Kidney epithelial cell (primary cell): Measurements from ENCODE around the gene RIPOR2. TPM values are rescaled to one million over a fixed set of nuclear protein-coding genes. Genes with fewer than 3 reads are reported as not detected.
"Not testable (repeated sequence)": the region's sequence is repeated elsewhere in the genome, so short reads cannot be mapped to it uniquely, and the experiment has no call there.

ENCODE experiments used
- DNase-seq: peaks from one replicate; pipeline ENCODE4 v3.0.0-alpha.2; 2010; ENCODE audit warnings: low read depth
- H3K27me3 ChIP-seq: 2 replicates; pipeline ENCODE4 v1.6.0; 2011; ENCODE audit warnings: low read length; ENCODE audit not compliant: control insufficient read depth, insufficient read depth
- H3K36me3 ChIP-seq: 2 replicates; pipeline ENCODE4 v1.5.1; 2011; ENCODE audit warnings: low read length; ENCODE audit not compliant: control insufficient read depth, insufficient read depth
- H3K4me3 ChIP-seq: 2 replicates; pipeline ENCODE4 v1.5.1; 2011; ENCODE audit warnings: low read depth, mild to moderate bottlenecking, control low read depth, low read length
- total RNA-seq: library from RNA; depleted of rRNA; stranded (reverse); fragments of >200 nt; gene quantifications from 2 replicates; pipeline ENCODE4 v1.2.3, GENCODE V29; 2015
- TF ChIP-seq, protein P1 (sequence below): IDR thresholded peaks from 2 replicates; pipeline ENCODE4 v1.5.1; 2011; ENCODE audit warnings: mild to moderate bottlenecking, moderate library complexity, low read length, control low read depth, inconsistent platforms; ENCODE audit not compliant: insufficient read depth, poor library complexity, severe bottlenecking

The RIPOR2 gene
- total RNA-seq, 1 donor from 2014 or later, result 0.79 TPM

GRCh38 chr6:24915641-24916040 is 20.1 kb downstream of the RIPOR2 start:
- TF ChIP-seq, protein P1, sequence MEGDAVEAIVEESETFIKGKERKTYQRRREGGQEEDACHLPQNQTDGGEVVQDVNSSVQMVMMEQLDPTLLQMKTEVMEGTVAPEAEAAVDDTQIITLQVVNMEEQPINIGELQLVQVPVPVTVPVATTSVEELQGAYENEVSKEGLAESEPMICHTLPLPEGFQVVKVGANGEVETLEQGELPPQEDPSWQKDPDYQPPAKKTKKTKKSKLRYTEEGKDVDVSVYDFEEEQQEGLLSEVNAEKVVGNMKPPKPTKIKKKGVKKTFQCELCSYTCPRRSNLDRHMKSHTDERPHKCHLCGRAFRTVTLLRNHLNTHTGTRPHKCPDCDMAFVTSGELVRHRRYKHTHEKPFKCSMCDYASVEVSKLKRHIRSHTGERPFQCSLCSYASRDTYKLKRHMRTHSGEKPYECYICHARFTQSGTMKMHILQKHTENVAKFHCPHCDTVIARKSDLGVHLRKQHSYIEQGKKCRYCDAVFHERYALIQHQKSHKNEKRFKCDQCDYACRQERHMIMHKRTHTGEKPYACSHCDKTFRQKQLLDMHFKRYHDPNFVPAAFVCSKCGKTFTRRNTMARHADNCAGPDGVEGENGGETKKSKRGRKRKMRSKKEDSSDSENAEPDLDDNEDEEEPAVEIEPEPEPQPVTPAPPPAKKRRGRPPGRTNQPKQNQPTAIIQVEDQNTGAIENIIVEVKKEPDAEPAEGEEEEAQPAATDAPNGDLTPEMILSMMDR, result no peak
- Histone ChIP-seq H3K27me3 (peaks cover 23% of the 10 kb centered on the region), H3K36me3 (no peaks in the 10 kb centered on the region), H3K4me3 (no peak overlapping the region)
- no peak for DNase-seq

DNA sequence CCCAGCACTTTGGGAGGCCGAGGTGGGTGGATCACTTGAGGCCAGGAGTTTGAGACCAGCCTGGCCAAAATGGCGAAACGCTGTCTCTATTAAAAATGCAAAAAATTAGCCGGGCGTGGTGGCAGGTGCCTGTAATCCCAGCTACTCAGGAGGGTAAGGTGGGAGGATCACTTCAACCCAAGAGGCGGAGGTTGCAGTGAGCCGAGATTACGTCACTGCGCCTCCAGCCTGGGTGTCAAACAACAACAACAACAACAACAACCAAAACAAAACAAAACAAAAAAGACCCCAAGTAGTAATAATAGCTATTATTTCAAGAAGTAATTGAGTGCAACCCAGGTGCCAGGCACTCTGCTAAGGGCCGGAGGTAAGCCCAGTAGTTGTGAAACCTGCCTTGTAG is 21.7 kb downstream of the RIPOR2 start:
- not testable (repeated sequence) for DNase-seq, H3K4me3 ChIP-seq, H3K36me3 ChIP-seq
- peaks cover 33% of the 10 kb centered on the region for H3K27me3 ChIP-seq

GRCh38 chr6:24911796-24912382 is 23.9 kb downstream of the RIPOR2 start:
- H3K36me3 ChIP-seq, result no peaks in the 10 kb centered on the region
- TF ChIP-seq, protein P1, result no peak
- DNase-seq, result no peak
- peaks cover 33% of the 10 kb centered on the region for H3K27me3 ChIP-seq
- no peak overlapping the region for H3K4me3 ChIP-seq

- Histone ChIP-seq H3K36me3 (no peaks in the 10 kb centered on the region), H3K4me3 (peak overlapping the region; percentile 39), H3K27me3 (peaks cover 33% of the 10 kb centered on the region)
- DNase-seq, result no peak
- TF ChIP-seq, protein P1, result no peak
Measured at GRCh38 chr6:24910961-24911725, 24.6 kb downstream of the RIPOR2 start.

DNA sequence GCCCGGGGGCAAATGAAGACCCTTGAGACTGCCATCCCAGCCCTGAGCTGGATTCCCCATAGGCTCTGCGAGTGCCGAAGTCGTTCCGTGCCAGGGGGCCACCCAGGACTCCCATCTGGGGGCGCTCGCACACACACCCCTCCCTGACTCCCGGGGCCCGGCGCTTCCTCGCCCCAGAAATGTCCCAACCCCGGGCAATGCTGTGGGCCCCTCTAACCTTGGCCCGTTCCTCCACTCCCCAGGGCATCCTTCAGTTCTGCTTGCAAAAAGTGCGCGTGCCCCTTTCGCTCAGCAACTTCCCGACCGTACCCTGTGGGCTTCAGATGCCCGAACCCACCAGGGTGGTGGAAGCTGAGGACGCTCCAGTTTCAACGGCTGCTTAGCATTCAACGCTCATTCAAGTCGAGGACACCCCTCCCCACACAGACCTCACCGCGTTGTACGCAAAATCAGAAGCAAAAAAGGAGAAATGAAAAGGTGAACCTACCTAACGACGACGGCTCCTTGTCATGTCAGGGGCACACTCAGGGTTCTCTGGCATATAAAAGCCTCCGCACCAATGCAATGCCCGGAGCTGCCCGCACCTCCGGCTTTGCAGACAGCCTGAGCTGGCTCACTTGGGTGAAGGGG is 25.3 kb downstream of the RIPOR2 start:
- Histone ChIP-seq H3K36me3 (no peaks in the 10 kb centered on the region), H3K27me3 (peaks cover 29% of the 10 kb centered on the region), H3K4me3 (peak overlapping the region; percentile 39)
- TF ChIP-seq, protein P1, result peak; percentile 11
- no peak for DNase-seq
